GM20000 (cell line): ENCODE data around the gene SAMD14.

Experiments
- DNase-seq: peaks from one replicate; pipeline ENCODE4 v3.0.0; 2012; ENCODE audit warnings: low spot score
- CTCF ChIP-seq: IDR thresholded peaks from 2 replicates; pipeline ENCODE4 v1.5.1; 2012; ENCODE audit warnings: mild to moderate bottlenecking, control low read depth; ENCODE audit errors: extremely low read depth, missing control alignments

SAMD14 gene

DNA sequence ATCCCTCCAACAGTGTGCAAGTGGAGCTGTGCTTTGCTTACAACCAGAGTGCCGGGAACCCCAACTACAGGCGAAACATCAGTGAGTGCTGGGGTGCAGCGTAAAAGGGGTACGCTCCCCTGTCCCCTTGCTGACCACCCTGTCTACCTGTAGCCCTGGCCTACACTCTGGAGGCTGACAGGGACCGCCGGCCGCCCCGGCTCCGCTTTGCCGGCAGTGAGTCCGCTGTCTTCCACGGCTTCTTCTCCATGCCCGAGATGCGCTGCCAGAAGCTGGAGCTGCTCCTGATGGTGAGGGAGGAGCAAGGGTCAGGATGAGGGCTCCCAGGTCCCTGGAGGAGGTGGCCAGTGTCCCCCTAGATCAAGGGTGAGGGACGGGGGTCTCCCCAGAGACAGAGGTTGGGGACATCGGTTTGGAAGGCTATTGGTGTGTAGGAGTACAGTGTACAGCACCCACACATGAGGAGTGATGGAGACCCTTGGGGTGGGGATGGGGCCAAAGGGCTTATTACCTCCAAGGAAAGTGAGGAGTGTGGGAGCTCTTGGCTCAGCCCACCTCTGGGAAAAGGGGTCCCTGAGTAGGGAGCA, 54.4 kb downstream of the SAMD14 start:
- no peak for TF ChIP-seq CTCF
- no peak for DNase-seq

DNA sequence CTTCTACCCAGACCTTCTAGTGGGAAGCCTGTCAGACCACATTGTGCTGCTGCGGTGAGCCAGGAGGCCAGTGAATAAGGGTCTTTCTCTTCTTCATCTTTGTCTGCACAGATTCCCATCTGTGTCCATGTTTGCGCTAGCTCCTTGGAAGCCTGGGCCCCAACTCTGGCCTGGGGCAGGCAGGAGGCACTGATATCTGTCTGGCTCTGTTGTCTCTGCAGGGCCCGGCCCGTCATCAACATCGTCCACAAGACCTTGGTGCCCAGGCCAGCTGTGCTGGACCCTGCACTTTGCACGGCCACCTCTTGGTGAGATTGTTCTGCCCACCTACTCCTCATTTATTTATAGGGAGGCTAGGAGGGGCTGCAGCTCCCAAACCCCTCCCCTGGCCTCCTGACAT, 55.7 kb downstream of the SAMD14 start:
- DNase-seq, result no peak
- no peak for TF ChIP-seq CTCF

DNA sequence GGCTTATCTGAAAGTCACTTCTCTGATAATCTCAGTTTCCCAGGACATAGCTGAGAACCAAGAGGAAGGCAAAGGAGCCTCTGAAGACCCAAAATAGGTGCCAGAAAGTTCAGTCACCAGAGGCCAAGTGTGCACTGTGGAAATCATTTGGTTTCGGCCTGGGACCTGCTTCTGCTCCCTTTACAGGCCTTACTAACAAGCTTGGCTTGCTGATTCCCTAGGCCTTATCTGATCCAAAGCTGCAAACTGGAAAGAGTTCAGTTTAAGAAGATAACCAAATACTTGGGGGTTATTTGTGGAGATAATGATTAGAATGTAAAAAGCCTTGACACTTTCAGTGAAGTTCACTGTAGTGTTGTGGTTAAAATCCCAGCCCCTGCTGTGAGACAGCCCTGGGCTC, 57.0 kb downstream of the SAMD14 start:
- DNase-seq, result no peak
- no peak for TF ChIP-seq CTCF

GRCh38 chr17:50072130-50072529, 57.8 kb downstream of the SAMD14 start:
- no peak for DNase-seq
- no peak for TF ChIP-seq CTCF

DNA sequence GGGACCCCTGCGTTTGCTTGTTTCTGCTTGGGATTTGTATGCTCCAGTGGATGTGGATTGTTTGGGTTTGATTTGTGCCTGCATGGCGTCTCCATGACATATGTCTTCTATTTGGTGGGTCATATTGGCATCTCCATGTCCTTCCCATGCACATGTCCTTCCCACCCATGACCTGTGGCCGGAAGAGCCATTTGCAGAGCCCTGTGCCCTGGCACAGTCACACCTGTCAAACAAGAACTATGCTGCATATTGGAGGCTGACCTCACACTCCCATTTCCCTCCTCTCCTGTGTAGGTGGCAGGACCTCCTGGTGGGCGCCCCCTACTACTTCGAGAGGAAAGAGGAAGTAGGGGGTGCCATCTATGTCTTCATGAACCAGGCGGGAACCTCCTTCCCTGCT, 58.3 kb downstream of the SAMD14 start:
- TF ChIP-seq CTCF, result no peak
- no peak for DNase-seq

DNA sequence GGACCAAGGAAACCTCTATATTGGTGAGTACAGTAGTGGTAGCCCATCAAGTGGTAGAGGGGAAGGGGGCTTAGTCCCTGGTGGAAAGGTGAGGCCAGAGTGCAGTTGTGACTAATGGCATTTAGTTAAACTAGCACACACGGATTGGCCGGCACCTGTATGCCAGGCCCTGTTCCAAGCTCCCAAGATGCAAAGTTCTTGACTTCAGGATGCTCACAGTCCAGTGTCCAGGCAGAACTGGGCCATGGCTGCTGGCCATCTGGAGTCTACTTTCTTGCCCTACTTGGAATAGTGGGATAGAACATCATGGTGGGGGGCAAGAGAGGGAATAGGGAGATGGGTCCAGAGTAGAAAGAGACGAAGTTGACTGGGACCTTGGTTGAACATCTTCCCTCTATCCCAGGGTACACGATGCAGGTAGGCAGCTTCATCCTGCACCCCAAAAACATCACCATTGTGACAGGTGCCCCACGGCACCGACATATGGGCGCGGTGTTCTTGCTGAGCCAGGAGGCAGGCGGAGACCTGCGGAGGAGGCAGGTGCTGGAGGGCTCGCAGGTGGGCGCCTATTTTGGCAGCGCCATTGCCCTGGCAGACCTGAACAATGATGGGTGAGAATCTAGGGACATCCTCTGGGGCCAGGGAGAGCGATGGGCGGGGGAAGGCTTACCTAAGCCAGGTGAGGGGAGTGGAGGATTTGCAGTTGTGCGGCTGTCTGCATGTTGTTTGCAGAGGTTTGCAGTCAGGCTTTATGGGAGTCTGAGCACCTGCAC, 58.9 kb downstream of the SAMD14 start:
- no peak for TF ChIP-seq CTCF
- DNase-seq, result no peak

GRCh38 chr17:50067996-50068395, 62.0 kb downstream of the SAMD14 start:
- TF ChIP-seq CTCF, result no peak
- no peak for DNase-seq
